Peyer's patch (tissue), 4 donors: Measurements from ENCODE around the gene TEX19.
A peak's percentile ranks its signal among the peaks of the same experiment; 100 is the strongest.

ENCODE experiments used
- POLR2A ChIP-seq, 2 donors: fragments of 450-650 bp; IDR thresholded peaks; one replicate each; pipeline ENCODE4 v1.5.1; 2017; ENCODE audit warnings: antibody characterized with exemption in 2 of 2, mild to moderate bottlenecking in 2 of 2, moderate library complexity in 2 of 2
- TF ChIP-seq, protein P1 (sequence below), 6 experiments: fragments of 450-650 bp in 4 of 6; fragments of 200-600 bp in 2 of 6; sonication (generic) in 1 of 6; IDR thresholded peaks; one replicate each; pipeline ENCODE4 v1.5.1; 2017 to 2019; ENCODE audit warnings: antibody characterized with exemption in 6 of 6, mild to moderate bottlenecking in 3 of 6, moderate library complexity in 1 of 6

- TF ChIP-seq, protein P1, sequence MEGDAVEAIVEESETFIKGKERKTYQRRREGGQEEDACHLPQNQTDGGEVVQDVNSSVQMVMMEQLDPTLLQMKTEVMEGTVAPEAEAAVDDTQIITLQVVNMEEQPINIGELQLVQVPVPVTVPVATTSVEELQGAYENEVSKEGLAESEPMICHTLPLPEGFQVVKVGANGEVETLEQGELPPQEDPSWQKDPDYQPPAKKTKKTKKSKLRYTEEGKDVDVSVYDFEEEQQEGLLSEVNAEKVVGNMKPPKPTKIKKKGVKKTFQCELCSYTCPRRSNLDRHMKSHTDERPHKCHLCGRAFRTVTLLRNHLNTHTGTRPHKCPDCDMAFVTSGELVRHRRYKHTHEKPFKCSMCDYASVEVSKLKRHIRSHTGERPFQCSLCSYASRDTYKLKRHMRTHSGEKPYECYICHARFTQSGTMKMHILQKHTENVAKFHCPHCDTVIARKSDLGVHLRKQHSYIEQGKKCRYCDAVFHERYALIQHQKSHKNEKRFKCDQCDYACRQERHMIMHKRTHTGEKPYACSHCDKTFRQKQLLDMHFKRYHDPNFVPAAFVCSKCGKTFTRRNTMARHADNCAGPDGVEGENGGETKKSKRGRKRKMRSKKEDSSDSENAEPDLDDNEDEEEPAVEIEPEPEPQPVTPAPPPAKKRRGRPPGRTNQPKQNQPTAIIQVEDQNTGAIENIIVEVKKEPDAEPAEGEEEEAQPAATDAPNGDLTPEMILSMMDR (IDR thresholded peaks at IDR 0.05) = peak in 3 of 6 experiments; percentile 8 to 35 (median 17)
- TF ChIP-seq POLR2A (IDR thresholded peaks at IDR 0.05) = no peak
Observed at GRCh38 chr17:82350182-82351030, 8.6 kb upstream of the TEX19 start.
